MM.1S (cell line): Measurements from ENCODE around the gene COL25A1.

ENCODE experiments used
- DNase-seq: peaks from one replicate; pipeline ENCODE4 v3.0.0-alpha.2; 2015
- H2AFZ ChIP-seq: fragments of 300-600 bp; sonication (generic); 2 replicates; pipeline ENCODE4 v1.6.0; 2016; ENCODE audit warnings: antibody characterized with exemption, low read length
- H3F3A ChIP-seq: fragments of 300-600 bp; sonication (generic); 2 replicates; pipeline ENCODE4 v1.6.1; 2016; ENCODE audit warnings: mild to moderate bottlenecking, antibody characterized with exemption, low read length, moderate library complexity, mixed read lengths; ENCODE audit not compliant: insufficient read depth
- H3K27ac ChIP-seq: fragments of 300-600 bp; sonication (generic); 2 replicates; pipeline ENCODE4 v1.5.1; 2016; ENCODE audit warnings: mild to moderate bottlenecking, low read length
- H3K27me3 ChIP-seq: fragments of 300-600 bp; sonication (generic); replicated peaks from 2 replicates; pipeline ENCODE4 v1.6.0; 2016; ENCODE audit warnings: low read length; ENCODE audit not compliant: insufficient read depth
- H3K36me3 ChIP-seq: fragments of 300-600 bp; sonication (generic); replicated peaks from 2 replicates; pipeline ENCODE4 v1.6.1; 2016; ENCODE audit warnings: mild to moderate bottlenecking, low read length, mixed read lengths; ENCODE audit not compliant: insufficient read depth
- H3K4me1 ChIP-seq: fragments of 300-600 bp; sonication (generic); 2 replicates; pipeline ENCODE4 v1.6.1; 2016; ENCODE audit warnings: low read length, mixed read lengths
- H3K4me2 ChIP-seq: fragments of 300-600 bp; sonication (generic); 2 replicates; pipeline ENCODE4 v1.6.0; 2016; ENCODE audit warnings: low read depth, low read length
- H3K4me3 ChIP-seq: fragments of 300-600 bp; sonication (generic); 2 replicates; pipeline ENCODE4 v1.5.1; 2016; ENCODE audit warnings: low read length, mixed read lengths
- H3K79me2 ChIP-seq: fragments of 300-600 bp; sonication (generic); 2 replicates; pipeline ENCODE4 v1.6.1; 2016; ENCODE audit warnings: mixed run types, low read length, mixed read lengths
- H3K9ac ChIP-seq: fragments of 300-600 bp; sonication (generic); 2 replicates; pipeline ENCODE4 v1.6.1; 2016; ENCODE audit warnings: low read length, mixed read lengths
- H3K9me2 ChIP-seq: fragments of 300-600 bp; sonication (generic); replicated peaks from 2 replicates; pipeline ENCODE4 v1.6.1; 2016; ENCODE audit warnings: mild to moderate bottlenecking, low read length, mixed read lengths; ENCODE audit not compliant: insufficient read depth
- H3K9me3 ChIP-seq: fragments of 300-600 bp; sonication (generic); replicated peaks from 2 replicates; pipeline ENCODE4 v1.6.1; 2016; ENCODE audit warnings: mild to moderate bottlenecking, low read length, mixed read lengths; ENCODE audit not compliant: insufficient read depth
- H4K20me1 ChIP-seq: fragments of 300-600 bp; sonication (generic); 2 replicates; pipeline ENCODE4 v1.6.1; 2016; ENCODE audit warnings: mild to moderate bottlenecking, low read length, moderate library complexity, mixed read lengths; ENCODE audit not compliant: insufficient read depth
- EZH2 ChIP-seq: fragments of 300-600 bp; sonication (generic); optimal IDR thresholded peaks from 2 replicates; pipeline ENCODE3; 2017; ENCODE audit warnings: low read depth, mild to moderate bottlenecking, antibody characterized with exemption, low read length, mixed read lengths
- EZH2phosphoT487 ChIP-seq: fragments of 300-600 bp; sonication (generic); IDR thresholded peaks from 2 replicates; pipeline ENCODE4 v1.6.1; 2018; ENCODE audit warnings: antibody characterized with exemption, low read length
- TF ChIP-seq, protein P1 (sequence below): fragments of 300-600 bp; sonication (generic); IDR thresholded peaks from 2 replicates; pipeline ENCODE4 v1.5.1; 2016; ENCODE audit warnings: antibody characterized with exemption, low read length, mixed read lengths

COL25A1 gene

GRCh38 chr4:108775921-108776320 lies 526.5 kb downstream of the COL25A1 start:
- H4K20me1 ChIP-seq = no peaks in the 10 kb centered on the region
- H3K27me3 ChIP-seq = no peaks in the 10 kb centered on the region
- no peak overlapping the region for H3K27ac ChIP-seq
- H3K4me1 ChIP-seq = no peaks in the 10 kb centered on the region
- H3K4me2 ChIP-seq = no peak overlapping the region
- no peak overlapping the region for H2AFZ ChIP-seq
- no peak overlapping the region for H3K4me3 ChIP-seq
- no peaks in the 10 kb centered on the region for H3F3A ChIP-seq
- no peaks in the 10 kb centered on the region for H3K79me2 ChIP-seq
- TF ChIP-seq, protein P1, sequence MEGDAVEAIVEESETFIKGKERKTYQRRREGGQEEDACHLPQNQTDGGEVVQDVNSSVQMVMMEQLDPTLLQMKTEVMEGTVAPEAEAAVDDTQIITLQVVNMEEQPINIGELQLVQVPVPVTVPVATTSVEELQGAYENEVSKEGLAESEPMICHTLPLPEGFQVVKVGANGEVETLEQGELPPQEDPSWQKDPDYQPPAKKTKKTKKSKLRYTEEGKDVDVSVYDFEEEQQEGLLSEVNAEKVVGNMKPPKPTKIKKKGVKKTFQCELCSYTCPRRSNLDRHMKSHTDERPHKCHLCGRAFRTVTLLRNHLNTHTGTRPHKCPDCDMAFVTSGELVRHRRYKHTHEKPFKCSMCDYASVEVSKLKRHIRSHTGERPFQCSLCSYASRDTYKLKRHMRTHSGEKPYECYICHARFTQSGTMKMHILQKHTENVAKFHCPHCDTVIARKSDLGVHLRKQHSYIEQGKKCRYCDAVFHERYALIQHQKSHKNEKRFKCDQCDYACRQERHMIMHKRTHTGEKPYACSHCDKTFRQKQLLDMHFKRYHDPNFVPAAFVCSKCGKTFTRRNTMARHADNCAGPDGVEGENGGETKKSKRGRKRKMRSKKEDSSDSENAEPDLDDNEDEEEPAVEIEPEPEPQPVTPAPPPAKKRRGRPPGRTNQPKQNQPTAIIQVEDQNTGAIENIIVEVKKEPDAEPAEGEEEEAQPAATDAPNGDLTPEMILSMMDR = no peak
- TF ChIP-seq EZH2phosphoT487 (no peak), EZH2 (no peak)
- no peak for DNase-seq
- no peaks in the 10 kb centered on the region for H3K9me2 ChIP-seq
- no peak overlapping the region for H3K9ac ChIP-seq
- H3K9me3 ChIP-seq = no peaks in the 10 kb centered on the region
- H3K36me3 ChIP-seq = no peaks in the 10 kb centered on the region

DNA sequence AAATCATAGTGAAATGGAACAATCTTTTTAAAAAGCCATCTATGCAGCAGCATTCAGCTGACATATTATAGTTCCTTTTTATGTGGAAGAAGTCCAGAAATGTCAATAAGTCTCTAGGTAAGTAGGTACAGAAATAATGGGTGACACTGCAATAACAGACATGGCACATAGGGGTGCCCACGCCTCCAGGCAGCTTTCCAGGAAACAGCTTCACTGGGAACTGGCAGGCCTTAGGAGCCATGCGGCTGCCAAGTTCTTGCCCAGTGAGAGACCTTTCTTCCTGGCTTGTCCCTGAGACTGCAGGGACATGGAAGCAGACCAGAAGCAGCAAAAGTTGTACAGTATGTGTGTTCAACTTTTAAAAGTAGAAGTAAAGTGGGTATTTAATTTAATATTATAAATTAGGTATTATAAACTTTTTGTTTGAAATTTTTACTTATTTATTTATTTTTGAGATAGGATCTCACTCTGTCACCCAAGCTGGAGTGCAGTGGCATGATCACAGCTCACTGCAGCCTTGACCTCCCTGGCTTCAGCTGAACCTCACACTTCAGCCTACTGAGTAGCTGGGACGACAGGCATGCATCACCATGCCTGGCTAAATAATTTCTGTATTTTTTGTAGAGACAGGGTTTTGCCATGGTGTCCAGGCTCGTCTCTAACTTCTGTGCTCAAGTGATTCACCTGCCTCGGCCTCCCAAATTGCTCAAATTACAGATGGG lies 527.5 kb downstream of the COL25A1 start:
- no peaks in the 10 kb centered on the region for H3K9me2 ChIP-seq
- H3K27me3 ChIP-seq = no peaks in the 10 kb centered on the region
- H3F3A ChIP-seq = no peaks in the 10 kb centered on the region
- no peaks in the 10 kb centered on the region for H4K20me1 ChIP-seq
- H3K4me3 ChIP-seq = no peak overlapping the region
- no peak overlapping the region for H3K9ac ChIP-seq
- no peaks in the 10 kb centered on the region for H3K9me3 ChIP-seq
- no peak for DNase-seq
- no peaks in the 10 kb centered on the region for H3K36me3 ChIP-seq
- no peaks in the 10 kb centered on the region for H3K4me1 ChIP-seq
- no peaks in the 10 kb centered on the region for H3K79me2 ChIP-seq
- H2AFZ ChIP-seq = no peak overlapping the region
- TF ChIP-seq, protein P1 = no peak
- TF ChIP-seq EZH2 = no peak
- no peak for TF ChIP-seq EZH2phosphoT487
- no peak overlapping the region for H3K4me2 ChIP-seq
- H3K27ac ChIP-seq = no peak overlapping the region

DNA sequence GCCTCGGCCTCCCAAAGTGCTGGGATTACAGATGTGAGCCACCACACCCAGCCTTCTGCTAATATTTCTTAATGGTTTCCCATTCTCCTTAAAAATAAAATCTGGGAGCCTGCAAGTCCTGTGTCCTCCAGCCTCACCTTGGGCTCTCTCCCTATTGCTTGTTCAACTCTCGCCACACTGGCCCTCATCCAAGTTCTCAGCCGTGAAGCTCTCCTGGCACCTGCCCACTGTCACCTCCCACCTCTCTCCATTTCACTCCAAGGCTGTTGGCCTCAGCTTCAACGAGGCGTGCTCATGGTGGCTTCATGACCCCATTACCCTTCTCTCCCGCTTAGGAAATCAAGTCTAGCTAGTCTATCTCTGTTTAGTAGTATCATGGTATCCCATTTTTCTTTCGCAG lies 530.1 kb downstream of the COL25A1 start:
- H3K9me2 ChIP-seq = no peaks in the 10 kb centered on the region
- H3F3A ChIP-seq = no peaks in the 10 kb centered on the region
- TF ChIP-seq, protein P1 = no peak
- no peak for TF ChIP-seq EZH2phosphoT487
- no peak for TF ChIP-seq EZH2
- no peaks in the 10 kb centered on the region for H4K20me1 ChIP-seq
- no peak overlapping the region for H3K4me3 ChIP-seq
- no peak overlapping the region for H3K27ac ChIP-seq
- H3K9me3 ChIP-seq = no peaks in the 10 kb centered on the region
- H3K27me3 ChIP-seq = no peaks in the 10 kb centered on the region
- no peak for DNase-seq
- no peaks in the 10 kb centered on the region for H3K4me1 ChIP-seq
- no peak overlapping the region for H2AFZ ChIP-seq
- H3K4me2 ChIP-seq = no peak overlapping the region
- no peaks in the 10 kb centered on the region for H3K36me3 ChIP-seq
- no peaks in the 10 kb centered on the region for H3K79me2 ChIP-seq
- no peak overlapping the region for H3K9ac ChIP-seq
